Measurements from ENCODE around the gene PHLDB1.
"Not testable (repeated sequence)": the region's sequence is repeated elsewhere in the genome, so short reads cannot be mapped to it uniquely, and the experiment has no call there.

PHLDB1 gene

DNA sequence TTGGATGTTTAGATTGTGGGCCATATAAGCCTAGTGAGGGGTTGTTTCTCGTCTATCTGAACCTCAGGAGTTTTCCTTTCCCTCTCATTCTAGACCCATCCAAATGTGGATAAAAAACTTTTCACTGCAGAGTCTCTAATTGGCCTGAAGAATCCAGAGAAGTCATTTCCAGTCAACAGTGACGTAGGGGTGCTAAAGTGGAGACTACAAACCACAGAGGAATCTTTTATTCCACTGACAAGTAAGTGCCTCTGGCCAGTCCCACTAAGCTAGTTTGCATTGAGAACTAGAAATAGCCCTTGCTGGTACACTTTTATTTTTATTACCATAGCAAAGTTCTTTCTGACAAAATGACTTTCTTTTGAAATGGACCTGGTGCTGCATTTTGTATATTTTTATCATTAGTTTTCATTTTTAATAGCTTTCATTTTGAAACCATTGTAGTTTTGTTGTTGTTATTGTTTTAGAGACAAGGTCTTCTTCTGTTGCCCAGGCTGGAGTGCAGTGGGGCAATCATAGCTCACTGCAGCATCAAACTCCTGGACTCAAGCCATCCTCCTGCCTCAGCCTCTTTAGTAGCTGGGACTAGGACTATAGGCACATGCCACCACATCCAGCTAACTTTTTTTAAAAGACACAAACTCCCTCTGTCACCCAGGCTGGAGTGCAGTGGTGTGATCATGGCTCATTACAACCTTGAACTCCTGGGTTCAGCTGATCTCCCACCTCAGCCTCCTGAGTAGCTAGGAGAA is 14.6 kb upstream of the PHLDB1 start:
- ATAC-seq (replicated peaks; ENCODE audit: extremely low read depth, poor library complexity, severe bottlenecking): no peak
- no peaks in the 10 kb centered on the region for H3K27me3 Mint-ChIP-seq

DNA sequence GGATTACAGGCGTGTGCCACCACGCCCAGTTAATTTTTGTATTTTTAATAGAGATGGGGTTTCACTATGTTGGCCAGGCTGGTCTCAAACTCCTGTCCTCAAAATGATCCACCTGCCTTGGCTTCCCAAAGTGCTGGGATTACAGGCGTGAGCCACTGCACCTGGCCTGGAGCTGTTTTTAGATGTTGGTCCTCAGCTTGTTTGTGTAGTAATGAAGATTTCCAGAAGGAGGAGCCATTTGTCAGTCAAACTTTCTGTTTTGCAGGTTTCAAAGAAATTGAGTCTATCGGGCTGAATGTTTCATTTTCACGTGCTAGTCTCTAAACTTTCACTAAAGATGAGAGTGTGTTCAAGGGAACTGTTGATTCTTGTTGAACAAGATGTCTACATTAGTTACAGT is 12.4 kb upstream of the PHLDB1 start:
- DNase-seq (ENCODE audit: low spot score in 2 of 2); H3K27ac Mint-ChIP-seq (ENCODE audit: low read depth); H3K4me3 Mint-ChIP-seq; H3K9me3 Mint-ChIP-seq; ATAC-seq (replicated peaks; ENCODE audit: extremely low read depth, poor library complexity, severe bottlenecking); H3K27me3 Mint-ChIP-seq; H3K4me1 Mint-ChIP-seq: not testable (repeated sequence)
- peaks cover 75% of the 10 kb centered on the region for H3K36me3 Mint-ChIP-seq (ENCODE audit: insufficient read depth)

More for the DNA sequence above, 14.6 kb upstream of the PHLDB1 start:
- no peaks in the 10 kb centered on the region for H3K9me3 Mint-ChIP-seq
- no peak overlapping the region for H3K27ac Mint-ChIP-seq (ENCODE audit: low read depth)
- H3K36me3 Mint-ChIP-seq (ENCODE audit: insufficient read depth): peaks cover 70% of the 10 kb centered on the region
- H3K4me3 Mint-ChIP-seq: no peak overlapping the region
- DNase-seq (ENCODE audit: low spot score in 2 of 2): no peak
- H3K4me1 Mint-ChIP-seq: no peaks in the 10 kb centered on the region

- H3K4me1 Mint-ChIP-seq: no peaks in the 10 kb centered on the region
- H3K27ac Mint-ChIP-seq (ENCODE audit: low read depth): peak overlapping the region; percentile 4
- ATAC-seq (replicated peaks; ENCODE audit: extremely low read depth, poor library complexity, severe bottlenecking): no peak
- no peak for DNase-seq (ENCODE audit: low spot score in 2 of 2)
- H3K27me3 Mint-ChIP-seq: no peaks in the 10 kb centered on the region
- peaks cover 73% of the 10 kb centered on the region for H3K36me3 Mint-ChIP-seq (ENCODE audit: insufficient read depth)
- no peaks in the 10 kb centered on the region for H3K9me3 Mint-ChIP-seq
- H3K4me3 Mint-ChIP-seq: no peak overlapping the region
Measured at GRCh38 chr11:118596224-118597146, 10.9 kb upstream of the PHLDB1 start.

- no peak overlapping the region for H3K27ac Mint-ChIP-seq (ENCODE audit: low read depth)
- H3K4me3 Mint-ChIP-seq: no peak overlapping the region
- H3K27me3 Mint-ChIP-seq: no peaks in the 10 kb centered on the region
- peaks cover 76% of the 10 kb centered on the region for H3K36me3 Mint-ChIP-seq (ENCODE audit: insufficient read depth)
- no peaks in the 10 kb centered on the region for H3K4me1 Mint-ChIP-seq
- no peak for ATAC-seq (replicated peaks; ENCODE audit: extremely low read depth, poor library complexity, severe bottlenecking)
- no peaks in the 10 kb centered on the region for H3K9me3 Mint-ChIP-seq
- DNase-seq (ENCODE audit: low spot score in 2 of 2): no peak
Measured at GRCh38 chr11:118597556-118597955, 9.9 kb upstream of the PHLDB1 start.

DNA sequence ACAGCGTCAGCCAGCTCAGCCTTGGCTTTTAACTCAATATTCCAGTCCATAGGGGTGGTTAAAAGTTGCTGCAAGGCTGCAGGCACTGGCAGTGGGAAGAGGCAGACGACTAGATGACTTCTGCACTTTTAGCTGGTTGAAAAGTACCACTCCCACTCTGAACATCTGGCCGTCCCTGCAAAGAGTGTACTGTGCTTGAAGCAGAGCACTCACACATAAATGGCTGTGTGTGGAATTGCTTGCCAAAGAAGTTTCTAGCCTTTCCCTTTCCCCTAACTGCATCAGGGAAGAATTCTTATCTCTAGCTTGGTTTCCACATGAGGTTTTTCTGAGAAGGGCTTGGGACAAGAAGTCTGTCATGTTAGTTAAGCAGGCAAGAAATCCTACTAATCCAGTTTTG is 5.1 kb upstream of the PHLDB1 start:
- H3K36me3 Mint-ChIP-seq (ENCODE audit: insufficient read depth): peaks cover 53% of the 10 kb centered on the region
- H3K4me3 Mint-ChIP-seq: no peak overlapping the region
- H3K4me1 Mint-ChIP-seq: peaks cover 5% of the 10 kb centered on the region
- no peaks in the 10 kb centered on the region for H3K9me3 Mint-ChIP-seq
- DNase-seq (ENCODE audit: low spot score in 2 of 2): no peak
- no peak overlapping the region for H3K27ac Mint-ChIP-seq (ENCODE audit: low read depth)
- ATAC-seq (replicated peaks; ENCODE audit: extremely low read depth, poor library complexity, severe bottlenecking): no peak
- H3K27me3 Mint-ChIP-seq: no peaks in the 10 kb centered on the region

GRCh38 chr11:118603709-118604108 is 3.7 kb upstream of the PHLDB1 start:
- DNase-seq (ENCODE audit: low spot score in 2 of 2); ATAC-seq (replicated peaks; ENCODE audit: extremely low read depth, poor library complexity, severe bottlenecking); H3K27me3 Mint-ChIP-seq; H3K9me3 Mint-ChIP-seq; H3K4me1 Mint-ChIP-seq; H3K4me3 Mint-ChIP-seq; H3K27ac Mint-ChIP-seq (ENCODE audit: low read depth): not testable (repeated sequence)
- peaks cover 44% of the 10 kb centered on the region for H3K36me3 Mint-ChIP-seq (ENCODE audit: insufficient read depth)

DNA sequence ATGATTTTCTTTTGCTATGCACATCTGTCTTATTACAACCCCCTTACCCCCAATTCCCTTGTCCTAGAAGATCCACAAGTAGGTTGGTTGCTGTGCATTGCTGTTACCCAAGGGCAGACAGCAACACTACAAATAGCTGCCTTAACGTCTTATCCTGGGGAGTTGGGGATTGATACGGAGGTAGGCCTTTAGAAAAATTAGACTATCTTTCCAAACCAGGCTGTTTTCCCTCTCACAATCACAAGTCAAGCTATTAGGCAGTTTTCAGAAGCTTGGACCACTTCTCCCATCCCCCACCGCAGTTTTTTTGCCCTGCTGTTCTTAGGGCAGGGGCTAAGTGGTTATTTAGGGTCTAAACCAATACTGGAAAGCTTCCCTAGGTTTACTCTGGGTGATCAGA is 2.8 kb upstream of the PHLDB1 start:
- ATAC-seq (replicated peaks; ENCODE audit: extremely low read depth, poor library complexity, severe bottlenecking): no peak
- H3K27ac Mint-ChIP-seq (ENCODE audit: low read depth): no peak overlapping the region
- no peak overlapping the region for H3K4me3 Mint-ChIP-seq
- H3K4me1 Mint-ChIP-seq: peaks cover 17% of the 10 kb centered on the region
- DNase-seq (ENCODE audit: low spot score in 2 of 2): no peak
- H3K27me3 Mint-ChIP-seq: no peaks in the 10 kb centered on the region
- no peaks in the 10 kb centered on the region for H3K9me3 Mint-ChIP-seq
- H3K36me3 Mint-ChIP-seq (ENCODE audit: insufficient read depth): peaks cover 37% of the 10 kb centered on the region

GRCh38 chr11:118605116-118605867 is 2.1 kb upstream of the PHLDB1 start:
- no peak overlapping the region for H3K4me3 Mint-ChIP-seq
- peaks cover 30% of the 10 kb centered on the region for H3K36me3 Mint-ChIP-seq (ENCODE audit: insufficient read depth)
- H3K4me1 Mint-ChIP-seq: peaks cover 24% of the 10 kb centered on the region
- no peaks in the 10 kb centered on the region for H3K27me3 Mint-ChIP-seq
- H3K9me3 Mint-ChIP-seq: no peaks in the 10 kb centered on the region
- no peak overlapping the region for H3K27ac Mint-ChIP-seq (ENCODE audit: low read depth)
- ATAC-seq (replicated peaks; ENCODE audit: extremely low read depth, poor library complexity, severe bottlenecking) (no peak), DNase-seq (ENCODE audit: low spot score in 2 of 2) (no peak)

DNA sequence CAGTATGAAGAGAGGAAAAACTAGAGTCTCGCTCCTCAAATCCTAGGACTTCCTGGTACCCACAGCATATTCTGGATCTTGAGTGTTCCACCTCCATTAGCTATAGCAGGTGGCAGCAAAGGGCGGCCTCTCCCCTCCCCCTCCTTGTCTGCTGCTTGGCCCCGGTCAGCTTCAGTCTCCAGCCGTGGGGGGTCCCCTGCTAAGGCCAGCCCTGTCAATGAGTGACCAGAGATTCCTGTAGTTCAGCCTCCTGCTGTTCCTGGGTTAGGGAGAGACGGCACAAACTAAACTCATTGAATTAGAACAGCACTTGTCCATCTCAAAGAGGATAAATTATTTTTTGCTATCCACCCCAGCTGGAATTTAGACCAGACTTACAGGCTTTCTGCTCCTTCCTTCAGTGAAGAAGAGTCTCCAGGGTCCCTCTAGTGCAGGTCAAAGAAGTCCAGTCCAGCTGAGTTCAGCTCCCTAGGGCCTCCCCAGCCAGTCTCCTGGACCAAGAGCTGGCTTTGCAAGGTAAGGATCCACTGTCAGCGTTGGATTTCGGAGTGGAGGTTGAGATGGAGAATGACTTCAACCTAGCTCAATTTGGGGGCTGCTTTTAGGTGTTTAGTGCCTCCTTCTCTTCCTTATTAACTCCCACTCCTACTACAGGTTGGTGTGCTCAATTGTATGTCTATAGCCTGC is 1.1 kb upstream of the PHLDB1 start:
- Mint-ChIP-seq H3K9me3 (no peaks in the 10 kb centered on the region), H3K27me3 (no peaks in the 10 kb centered on the region), H3K4me1 (peaks cover 29% of the 10 kb centered on the region), H3K27ac (ENCODE audit: low read depth) (peak overlapping the region; percentile 71), H3K4me3 (peak overlapping the region; percentile 72), H3K36me3 (ENCODE audit: insufficient read depth) (peaks cover 24% of the 10 kb centered on the region)
- DNase-seq (ENCODE audit: low spot score in 2 of 2) (no peak), ATAC-seq (replicated peaks; ENCODE audit: extremely low read depth, poor library complexity, severe bottlenecking) (no peak)

GRCh38 chr11:118606844-118607228 is 579 bp upstream of the PHLDB1 start:
- DNase-seq (ENCODE audit: low spot score in 2 of 2) (no peak), ATAC-seq (replicated peaks; ENCODE audit: extremely low read depth, poor library complexity, severe bottlenecking) (no peak)
- Mint-ChIP-seq H3K4me3 (peak overlapping the region; percentile 72), H3K9me3 (no peaks in the 10 kb centered on the region), H3K36me3 (ENCODE audit: insufficient read depth) (peaks cover 19% of the 10 kb centered on the region), H3K27me3 (no peaks in the 10 kb centered on the region), H3K4me1 (peaks cover 31% of the 10 kb centered on the region), H3K27ac (ENCODE audit: low read depth) (peak overlapping the region; percentile 71)

- H3K4me1 Mint-ChIP-seq: peaks cover 31% of the 10 kb centered on the region
- H3K9me3 Mint-ChIP-seq: no peaks in the 10 kb centered on the region
- H3K36me3 Mint-ChIP-seq (ENCODE audit: insufficient read depth): peaks cover 6% of the 10 kb centered on the region
- H3K27ac Mint-ChIP-seq (ENCODE audit: low read depth): peak overlapping the region; percentile 71
- H3K27me3 Mint-ChIP-seq: no peaks in the 10 kb centered on the region
- DNase-seq (ENCODE audit: low spot score in 2 of 2) (peak; percentile 67 to 84), ATAC-seq (replicated peaks; ENCODE audit: extremely low read depth, poor library complexity, severe bottlenecking) (peak; percentile 77)
- H3K4me3 Mint-ChIP-seq: peak overlapping the region; percentile 72
Measured at GRCh38 chr11:118608360-118609227, 1.2 kb downstream of the PHLDB1 start.
